ENCODE results near the gene AOPEP. TPM values are rescaled to one million over a fixed set of nuclear protein-coding genes. Genes with fewer than 3 reads are reported as not detected.

Gene AOPEP
- total RNA-seq, 1 experiment from 2014 or later, result 14.4 TPM

GRCh38 chr9:95075700-95076099 is 349.2 kb downstream of the AOPEP start:
- ATAC-seq, result no peak
- no peak for TF ChIP-seq NFATC4 (CRISPR knock-in tag; IDR thresholded peaks at IDR 0.05)
- TF ChIP-seq NFE2L1 (CRISPR knock-in tag; IDR thresholded peaks at IDR 0.05), result no peak
- no peaks in the 10 kb centered on the region for H3K36me3 Mint-ChIP-seq
- no peak overlapping the region for H3K27ac Mint-ChIP-seq
- CTCF ChIA-PET, result interaction anchor here (0.8 to 2.4 kb wide), 3 partner anchors 30 to 55 kb away, joined by 3 to 8 read pairs (median 5); no protein-coding TSS in a partner anchor
- POLR2A ChIA-PET, result no interaction called here
- H3K27me3 Mint-ChIP-seq (ENCODE audit: low read depth), result no peaks in the 10 kb centered on the region
- peaks cover 27% of the 10 kb centered on the region for H3K4me1 Mint-ChIP-seq
- H3K9me3 Mint-ChIP-seq, result no peaks in the 10 kb centered on the region
- DNase-seq (ENCODE audit: low spot score), result no peak
- no peak overlapping the region for H3K4me3 Mint-ChIP-seq

DNA sequence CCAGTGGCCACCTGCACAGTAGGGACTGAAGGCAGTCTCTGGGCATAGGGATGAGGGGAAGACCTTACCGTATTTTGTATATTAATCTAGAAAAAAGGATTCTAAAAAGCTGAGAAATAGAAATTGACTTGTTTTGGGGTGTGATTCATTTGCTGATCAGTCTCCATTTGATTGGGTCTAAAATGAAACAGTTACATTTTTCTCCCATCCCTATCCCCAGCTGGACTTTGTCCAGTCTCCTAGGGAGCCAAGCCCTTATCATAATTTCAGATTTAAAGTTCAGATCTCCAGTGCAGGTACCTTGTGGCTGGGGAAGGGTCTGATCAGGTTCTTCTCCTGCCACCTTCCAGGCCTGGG is 350.2 kb downstream of the AOPEP start:
- Mint-ChIP-seq H3K27me3 (ENCODE audit: low read depth) (no peaks in the 10 kb centered on the region), H3K27ac (no peak overlapping the region)

DNA sequence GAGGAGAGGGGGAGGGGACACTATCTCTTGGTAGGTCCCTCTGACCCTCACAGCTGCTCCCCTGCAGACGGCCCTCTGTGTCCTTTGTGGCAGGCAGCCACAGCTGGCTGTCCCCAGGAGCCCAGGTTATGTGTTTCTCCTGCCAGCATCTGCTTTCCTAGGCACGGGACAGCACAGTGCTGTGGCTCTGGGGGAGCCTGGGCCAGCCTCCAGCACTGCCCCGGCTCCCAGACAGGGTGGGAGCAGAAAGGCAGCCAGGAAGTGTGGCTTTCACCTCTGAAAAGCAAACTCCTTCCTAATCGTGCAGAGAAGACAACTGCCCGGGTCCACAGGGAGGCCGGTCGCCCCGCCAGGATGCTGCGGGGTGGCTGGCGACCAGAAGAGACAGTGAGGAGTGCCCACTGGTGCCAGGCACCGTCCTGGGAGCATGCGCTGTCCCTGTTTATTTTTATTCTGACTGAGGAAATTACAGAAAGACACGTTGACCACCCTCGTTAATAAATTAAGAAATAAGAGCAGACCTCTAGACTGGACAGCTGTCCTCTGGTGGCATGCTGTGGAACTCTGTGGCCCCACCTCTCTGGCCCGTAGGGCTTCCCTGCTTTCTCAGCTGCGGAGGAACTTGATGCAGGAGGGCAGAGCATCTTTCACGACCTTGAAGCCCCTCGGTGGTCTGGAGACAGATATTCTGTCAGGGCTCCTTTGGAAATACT is 350.7 kb downstream of the AOPEP start:
- ChIA-PET CTCF (interaction anchor here (2.4 kb wide), 1 partner anchor 32 kb away, joined by 8 read pairs; no protein-coding TSS in a partner anchor), POLR2A (no interaction called here)
- ATAC-seq (no peak), DNase-seq (ENCODE audit: low spot score) (no peak)
- H3K9me3 Mint-ChIP-seq, result no peaks in the 10 kb centered on the region
- TF ChIP-seq, protein P1, sequence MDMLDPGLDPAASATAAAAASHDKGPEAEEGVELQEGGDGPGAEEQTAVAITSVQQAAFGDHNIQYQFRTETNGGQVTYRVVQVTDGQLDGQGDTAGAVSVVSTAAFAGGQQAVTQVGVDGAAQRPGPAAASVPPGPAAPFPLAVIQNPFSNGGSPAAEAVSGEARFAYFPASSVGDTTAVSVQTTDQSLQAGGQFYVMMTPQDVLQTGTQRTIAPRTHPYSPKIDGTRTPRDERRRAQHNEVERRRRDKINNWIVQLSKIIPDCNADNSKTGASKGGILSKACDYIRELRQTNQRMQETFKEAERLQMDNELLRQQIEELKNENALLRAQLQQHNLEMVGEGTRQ (CRISPR knock-in tag; IDR thresholded peaks at IDR 0.05), result no peak
- no peak overlapping the region for H3K4me3 Mint-ChIP-seq
- no peaks in the 10 kb centered on the region for H3K27me3 Mint-ChIP-seq (ENCODE audit: low read depth)
- no peaks in the 10 kb centered on the region for H3K36me3 Mint-ChIP-seq
- H3K27ac Mint-ChIP-seq, result no peak overlapping the region; the same call in 1 of the 2 replicates
- H3K4me1 Mint-ChIP-seq, result peaks cover 27% of the 10 kb centered on the region

More for the DNA sequence above, 350.2 kb downstream of the AOPEP start:
- Mint-ChIP-seq H3K9me3 (no peaks in the 10 kb centered on the region), H3K36me3 (no peaks in the 10 kb centered on the region), H3K4me1 (peaks cover 27% of the 10 kb centered on the region), H3K4me3 (no peak overlapping the region)
- CTCF ChIA-PET, result interaction anchor here (2.4 kb wide), 1 partner anchor 31 kb away, joined by 8 read pairs; no protein-coding TSS in a partner anchor
- POLR2A ChIA-PET, result no interaction called here
- TF ChIP-seq ZMAT4 (CRISPR knock-in tag; IDR thresholded peaks at IDR 0.05) (no peak), ZNF396 (CRISPR knock-in tag; IDR thresholded peaks at IDR 0.05; ENCODE audit: borderline replicate concordance) (no peak), GABPB1 (CRISPR knock-in tag; IDR thresholded peaks at IDR 0.05) (no peak), ZNF232 (CRISPR knock-in tag; IDR thresholded peaks at IDR 0.05) (no peak), ESRRA (CRISPR knock-in tag; IDR thresholded peaks at IDR 0.05; ENCODE audit: borderline replicate concordance) (no peak), RELA (CRISPR knock-in tag; IDR thresholded peaks at IDR 0.05; ENCODE audit: borderline replicate concordance) (no peak), GTF2I (CRISPR knock-in tag; conservative IDR thresholded peaks at IDR 0.05) (no peak)
- TF ChIP-seq, protein P2, sequence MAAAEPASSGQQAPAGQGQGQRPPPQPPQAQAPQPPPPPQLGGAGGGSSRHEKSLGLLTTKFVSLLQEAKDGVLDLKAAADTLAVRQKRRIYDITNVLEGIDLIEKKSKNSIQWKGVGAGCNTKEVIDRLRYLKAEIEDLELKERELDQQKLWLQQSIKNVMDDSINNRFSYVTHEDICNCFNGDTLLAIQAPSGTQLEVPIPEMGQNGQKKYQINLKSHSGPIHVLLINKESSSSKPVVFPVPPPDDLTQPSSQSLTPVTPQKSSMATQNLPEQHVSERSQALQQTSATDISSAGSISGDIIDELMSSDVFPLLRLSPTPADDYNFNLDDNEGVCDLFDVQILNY (CRISPR knock-in tag; IDR thresholded peaks at IDR 0.05), result no peak
- TF ChIP-seq, protein P3, sequence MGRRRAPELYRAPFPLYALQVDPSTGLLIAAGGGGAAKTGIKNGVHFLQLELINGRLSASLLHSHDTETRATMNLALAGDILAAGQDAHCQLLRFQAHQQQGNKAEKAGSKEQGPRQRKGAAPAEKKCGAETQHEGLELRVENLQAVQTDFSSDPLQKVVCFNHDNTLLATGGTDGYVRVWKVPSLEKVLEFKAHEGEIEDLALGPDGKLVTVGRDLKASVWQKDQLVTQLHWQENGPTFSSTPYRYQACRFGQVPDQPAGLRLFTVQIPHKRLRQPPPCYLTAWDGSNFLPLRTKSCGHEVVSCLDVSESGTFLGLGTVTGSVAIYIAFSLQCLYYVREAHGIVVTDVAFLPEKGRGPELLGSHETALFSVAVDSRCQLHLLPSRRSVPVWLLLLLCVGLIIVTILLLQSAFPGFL (CRISPR knock-in tag; IDR thresholded peaks at IDR 0.05; ENCODE audit: borderline replicate concordance), result no peak
- DNase-seq (ENCODE audit: low spot score) (no peak), ATAC-seq (no peak)

DNA sequence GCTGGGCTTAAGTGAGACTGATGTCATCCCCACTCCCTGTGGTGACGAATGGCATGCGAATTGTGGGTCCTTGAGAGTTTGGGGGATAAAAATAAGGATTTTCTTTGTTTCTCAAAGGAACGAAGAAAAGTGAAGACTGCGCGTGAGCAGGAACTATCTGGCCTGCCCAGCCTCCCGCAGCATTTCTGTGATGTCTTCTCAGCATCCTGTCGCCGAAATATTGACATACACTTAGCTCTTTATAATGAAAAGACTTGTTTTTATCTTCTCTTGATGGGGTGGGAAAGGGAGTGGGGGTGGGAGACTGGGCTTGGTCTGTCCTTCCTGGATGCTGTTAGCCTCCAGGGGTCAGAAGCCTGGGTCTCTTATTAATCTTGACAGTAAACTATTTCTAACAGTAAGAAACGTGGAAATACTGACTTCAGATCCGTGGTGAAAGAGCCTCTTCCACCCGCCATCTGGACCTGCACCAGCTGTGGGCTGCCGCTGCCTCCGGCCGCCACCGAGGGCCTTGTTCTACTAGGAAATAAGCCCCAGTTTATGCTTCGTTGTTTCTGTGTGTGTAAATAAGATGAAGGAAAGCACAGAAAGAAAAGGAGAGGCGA is 351.4 kb downstream of the AOPEP start:
- CTCF ChIA-PET, result interaction anchor here (0.8 kb wide), 1 partner anchor 90 kb away, joined by 4 read pairs; no protein-coding TSS in a partner anchor
- no peak for ATAC-seq
- no peaks in the 10 kb centered on the region for H3K27me3 Mint-ChIP-seq (ENCODE audit: low read depth)
- no peak overlapping the region for H3K4me3 Mint-ChIP-seq
- no peak overlapping the region for H3K27ac Mint-ChIP-seq
- H3K4me1 Mint-ChIP-seq, result peaks cover 27% of the 10 kb centered on the region
- no peak for DNase-seq (ENCODE audit: low spot score)
- H3K9me3 Mint-ChIP-seq, result no peaks in the 10 kb centered on the region
- POLR2A ChIA-PET, result no interaction called here
- no peaks in the 10 kb centered on the region; the same call in 1 of the 2 replicates for H3K36me3 Mint-ChIP-seq
- TF ChIP-seq NR2C2 (CRISPR knock-in tag; IDR thresholded peaks at IDR 0.05) (no peak), CREM (CRISPR knock-in tag; IDR thresholded peaks at IDR 0.05) (no peak), FOXJ3 (CRISPR knock-in tag; IDR thresholded peaks at IDR 0.05; ENCODE audit: borderline replicate concordance) (no peak), CDX4 (CRISPR knock-in tag; IDR thresholded peaks at IDR 0.05; ENCODE audit: borderline replicate concordance) (no peak), NFATC4 (CRISPR knock-in tag; IDR thresholded peaks at IDR 0.05) (no peak), FOXK1 (CRISPR knock-in tag; IDR thresholded peaks at IDR 0.05) (no peak), ZNF396 (CRISPR knock-in tag; IDR thresholded peaks at IDR 0.05; ENCODE audit: borderline replicate concordance) (no peak), ZBTB43 (CRISPR knock-in tag; IDR thresholded peaks at IDR 0.05) (no peak)
- TF ChIP-seq, protein P3 (CRISPR knock-in tag; IDR thresholded peaks at IDR 0.05; ENCODE audit: borderline replicate concordance), result no peak
- TF ChIP-seq, protein P4, sequence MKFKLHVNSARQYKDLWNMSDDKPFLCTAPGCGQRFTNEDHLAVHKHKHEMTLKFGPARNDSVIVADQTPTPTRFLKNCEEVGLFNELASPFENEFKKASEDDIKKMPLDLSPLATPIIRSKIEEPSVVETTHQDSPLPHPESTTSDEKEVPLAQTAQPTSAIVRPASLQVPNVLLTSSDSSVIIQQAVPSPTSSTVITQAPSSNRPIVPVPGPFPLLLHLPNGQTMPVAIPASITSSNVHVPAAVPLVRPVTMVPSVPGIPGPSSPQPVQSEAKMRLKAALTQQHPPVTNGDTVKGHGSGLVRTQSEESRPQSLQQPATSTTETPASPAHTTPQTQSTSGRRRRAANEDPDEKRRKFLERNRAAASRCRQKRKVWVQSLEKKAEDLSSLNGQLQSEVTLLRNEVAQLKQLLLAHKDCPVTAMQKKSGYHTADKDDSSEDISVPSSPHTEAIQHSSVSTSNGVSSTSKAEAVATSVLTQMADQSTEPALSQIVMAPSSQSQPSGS (CRISPR knock-in tag; IDR thresholded peaks at IDR 0.05; ENCODE audit: borderline replicate concordance, low read depth), result no peak

All from WTC11 (cell line).